Immature natural killer cell (primary cell): ENCODE measurements around the gene TBC1D7. TPM values are rescaled to one million over a fixed set of nuclear protein-coding genes. Genes with fewer than 3 reads are reported as not detected.

Experiments used
- DNase-seq, 3 donors: peaks; one replicate each; pipeline ENCODE4 v3.0.0; 2022; ENCODE audit warnings: mixed read lengths in 1 of 3
- H3K27ac Mint-ChIP-seq, 6 donors: one replicate each; pipeline ENCODE4 v1.8.0; 2020; ENCODE audit warnings: mixed read lengths in 6 of 6, mild to moderate bottlenecking in 5 of 6, inconsistent platforms in 4 of 6, moderate library complexity in 3 of 6
- H3K27me3 Mint-ChIP-seq, 3 donors: one replicate each; pipeline ENCODE4 v1.8.0; 2020 to 2021; ENCODE audit warnings: low read depth in 3 of 3, mild to moderate bottlenecking in 3 of 3, mixed read lengths in 3 of 3, moderate library complexity in 3 of 3, inconsistent platforms in 1 of 3
- H3K36me3 Mint-ChIP-seq, 3 donors: one replicate each; pipeline ENCODE4 v1.8.0; 2020; ENCODE audit warnings: mixed read lengths in 3 of 3, inconsistent platforms in 2 of 3, mild to moderate bottlenecking in 2 of 3
- H3K4me1 Mint-ChIP-seq, 2 donors: one replicate each; pipeline ENCODE4 v1.8.0; 2020; ENCODE audit warnings: inconsistent platforms in 2 of 2, mild to moderate bottlenecking in 2 of 2, mixed read lengths in 2 of 2, moderate library complexity in 1 of 2
- H3K4me3 Mint-ChIP-seq, 5 donors: one replicate each; pipeline ENCODE4 v1.8.0; 2020; ENCODE audit warnings: mild to moderate bottlenecking in 5 of 5, mixed read lengths in 5 of 5, inconsistent platforms in 3 of 5, moderate library complexity in 3 of 5
- H3K9me3 Mint-ChIP-seq, 6 donors: one replicate each; pipeline ENCODE4 v1.8.0; 2020; ENCODE audit warnings: mild to moderate bottlenecking in 6 of 6, mixed read lengths in 6 of 6, inconsistent platforms in 4 of 6, moderate library complexity in 3 of 6
- polyA plus RNA-seq, 3 donors: library from polyadenylated mRNA; unstranded; fragments of 300-500 nt; fragmentation: Illumina TruSeq; gene quantifications; one replicate each; pipeline ENCODE4 v1.2.3, GENCODE V29; 2021

TBC1D7 gene
- polyA plus RNA-seq, 3 donors from 2014 or later: 19.0 to 40.3 (median 23.5) TPM

DNA sequence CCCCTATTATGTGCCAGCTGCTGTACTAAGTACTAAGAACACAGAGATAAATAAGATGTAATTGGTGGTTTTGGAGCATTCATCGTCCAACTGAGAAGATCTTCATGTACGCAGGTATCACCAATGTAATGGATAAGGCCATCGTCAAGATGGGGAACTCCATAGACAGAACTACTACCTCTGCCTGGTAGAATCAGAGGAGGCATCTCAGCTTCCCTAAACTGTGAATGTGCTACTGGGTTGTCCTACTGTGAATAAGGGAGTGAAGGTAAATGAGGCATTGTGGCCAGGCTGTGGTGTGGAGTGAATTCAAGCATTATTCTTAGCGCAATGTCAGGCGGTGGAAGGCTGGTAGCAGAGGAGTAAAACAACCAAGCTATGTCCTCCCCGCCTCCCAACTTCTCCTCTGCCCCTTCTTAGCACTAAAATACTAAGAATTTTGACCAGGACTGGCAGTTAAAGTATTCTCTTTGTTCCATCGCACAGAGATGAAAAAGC is 68.2 kb downstream of the TBC1D7 start:
- Mint-ChIP-seq H3K4me1 (no peaks in the 10 kb centered on the region), H3K27me3 (peaks cover 2 to 3% (median 2%) of the 10 kb centered on the region in 3 donors), H3K4me3 (no peak overlapping the region), H3K27ac (no peak overlapping the region), H3K9me3 (peaks cover 0 to 6% (median 0%) of the 10 kb centered on the region in 6 donors), H3K36me3 (no peaks in the 10 kb centered on the region)
- no peak for DNase-seq

DNA sequence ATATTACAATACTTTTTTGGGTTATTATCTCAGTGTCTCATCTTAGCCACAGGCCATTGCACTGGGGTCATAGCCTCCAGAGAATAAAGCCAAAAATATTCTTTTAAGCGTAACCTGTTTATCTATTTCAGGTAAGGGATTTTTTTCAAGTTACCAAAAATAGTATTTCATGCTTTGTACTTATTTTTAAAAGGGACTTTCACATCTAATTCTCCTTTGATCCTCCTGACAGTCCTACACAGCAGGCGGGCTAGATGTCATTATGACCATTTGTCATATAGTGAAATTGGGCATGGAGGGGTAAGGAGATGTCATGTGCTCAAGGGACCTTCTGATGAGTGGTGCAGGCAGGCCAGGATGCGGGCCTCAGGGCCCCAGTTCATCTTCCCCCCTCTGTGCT is 68.9 kb downstream of the TBC1D7 start:
- H3K9me3 Mint-ChIP-seq: peaks cover 0 to 6% (median 0%) of the 10 kb centered on the region in 6 donors
- H3K4me3 Mint-ChIP-seq: no peak overlapping the region
- no peaks in the 10 kb centered on the region for H3K4me1 Mint-ChIP-seq
- H3K27me3 Mint-ChIP-seq: peaks cover 2 to 3% (median 2%) of the 10 kb centered on the region in 3 donors
- no peaks in the 10 kb centered on the region for H3K36me3 Mint-ChIP-seq
- no peak for DNase-seq
- H3K27ac Mint-ChIP-seq: no peak overlapping the region

DNA sequence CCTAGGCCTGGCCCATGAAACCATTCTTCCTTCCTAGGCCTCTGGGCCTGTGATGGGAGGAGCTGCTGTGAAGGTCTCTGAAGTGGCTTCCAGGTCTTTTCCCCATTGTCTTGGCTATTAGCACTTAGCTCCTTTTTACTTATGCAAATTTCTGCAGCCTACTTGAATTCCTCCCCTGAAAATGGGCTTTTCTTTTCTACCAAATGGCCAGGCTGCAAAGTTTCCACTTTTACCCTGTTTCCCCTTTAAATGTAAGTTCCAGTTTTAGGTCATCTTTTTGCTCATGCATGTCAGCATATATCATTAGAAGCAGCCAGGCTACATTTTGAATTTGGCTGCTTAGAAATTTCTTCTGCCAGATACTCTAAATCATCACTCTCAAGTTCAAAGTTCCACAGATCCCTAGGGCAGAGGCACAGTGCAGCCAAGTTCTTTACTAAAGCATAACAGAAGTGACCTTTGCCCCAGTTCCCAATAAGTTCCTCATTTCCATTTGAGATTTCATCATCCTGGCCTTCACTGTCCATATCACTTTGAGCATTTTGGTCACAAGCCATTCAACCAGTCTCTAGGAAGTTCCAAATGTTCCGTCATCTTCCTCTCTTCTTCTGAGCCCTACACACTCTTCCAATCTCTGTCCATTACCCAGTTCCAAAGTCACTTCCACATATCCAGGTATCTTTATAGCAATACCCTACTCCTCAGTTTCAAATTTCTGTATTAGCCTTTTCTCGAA is 71.9 kb downstream of the TBC1D7 start:
- peaks cover 2 to 4% (median 2%) of the 10 kb centered on the region in 3 donors for H3K27me3 Mint-ChIP-seq
- no peaks in the 10 kb centered on the region for H3K36me3 Mint-ChIP-seq
- DNase-seq: no peak
- peaks cover 0 to 6% (median 0%) of the 10 kb centered on the region in 6 donors for H3K9me3 Mint-ChIP-seq
- H3K27ac Mint-ChIP-seq: no peak overlapping the region
- no peaks in the 10 kb centered on the region for H3K4me1 Mint-ChIP-seq
- no peak overlapping the region for H3K4me3 Mint-ChIP-seq

Other genes with a start within 250 kb of the TBC1D7 start
- gene GFOD1, start 159.1 kb upstream of the TBC1D7 start, polyA plus RNA-seq: 10 to 100 TPM; 22.5 to 68.8 (median 49.3) TPM
- gene SIRT5, start 246.1 kb upstream of the TBC1D7 start, polyA plus RNA-seq: 10 to 100 TPM in 2 of 3 donors, 1 to 10 TPM in 1; 7.5 to 12.3 (median 11.2) TPM